SK-N-MC (cell line): ENCODE data around the gene EFCAB6.

Experiments
- EZH2 ChIP-seq: fragments of 200-600 bp; sonication (generic); IDR thresholded peaks from one replicate; pipeline ENCODE4 v1.6.1; 2017; ENCODE audit warnings: antibody characterized with exemption
- FOXP2 ChIP-seq: optimal IDR thresholded peaks from 2 replicates; pipeline ENCODE3; 2011; ENCODE audit warnings: mild to moderate bottlenecking, moderate library complexity; ENCODE audit not compliant: insufficient read depth; ENCODE audit errors: extremely low read length, control extremely low read depth
- POLR2AphosphoS5 ChIP-seq: IDR thresholded peaks from 2 replicates; pipeline ENCODE4 v1.6.1; 2012; ENCODE audit warnings: mild to moderate bottlenecking, low read depth, low read length, borderline replicate concordance

DNA sequence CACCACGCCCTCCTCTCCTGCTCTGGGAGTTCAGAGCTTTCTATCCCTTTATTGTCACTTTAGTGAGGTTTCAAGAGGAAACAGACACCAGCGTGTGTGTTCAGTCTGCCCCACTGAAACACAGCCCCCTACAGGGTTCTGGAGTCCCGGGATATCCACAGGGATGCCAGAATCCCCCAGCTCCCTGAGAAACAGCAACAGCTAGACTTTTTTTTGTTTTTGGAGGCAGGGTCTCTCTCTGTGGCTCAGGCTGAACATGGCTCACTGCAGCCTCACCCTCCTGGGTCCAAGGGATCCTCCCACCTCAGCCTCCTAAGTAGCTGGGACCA lies 39.8 kb upstream of the EFCAB6 start:
- TF ChIP-seq EZH2: no peak
- no peak for TF ChIP-seq POLR2AphosphoS5
- TF ChIP-seq FOXP2: no peak
